ENCODE measurements around the gene SNAPC5.

Gene SNAPC5

DNA sequence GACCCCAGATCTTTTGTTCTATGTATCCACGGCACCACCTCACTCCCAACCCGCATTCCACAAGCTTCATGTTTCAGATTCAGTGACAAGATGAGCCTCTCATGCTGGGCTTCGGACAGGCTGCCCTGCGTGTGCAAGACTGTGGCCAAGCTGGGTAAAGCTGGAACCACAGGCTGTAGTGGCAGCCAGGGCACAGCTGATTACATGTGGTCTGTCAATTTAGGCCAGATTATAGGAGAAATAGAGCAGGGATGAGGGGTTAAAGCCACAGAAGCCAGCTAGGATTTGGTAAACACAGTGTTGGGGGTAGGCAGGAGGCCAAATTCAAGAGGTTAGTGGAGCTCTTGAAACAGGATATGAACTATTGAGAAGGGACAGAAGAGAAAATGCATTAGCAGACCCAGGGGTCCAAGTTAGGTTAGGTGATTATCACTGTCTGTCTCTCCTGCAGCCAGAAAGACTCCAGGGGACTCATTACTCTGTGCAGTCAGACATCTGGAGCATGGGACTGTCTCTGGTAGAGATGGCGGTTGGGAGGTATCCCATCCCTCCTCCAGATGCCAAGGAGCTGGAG is 12.9 kb downstream of the SNAPC5 start:
- DNase-seq (ENCODE audit: low read depth), result no peak
- no peak overlapping the region for H3K4me3 ChIP-seq (ENCODE audit: low read depth, low read length)
- TF ChIP-seq, protein P1, sequence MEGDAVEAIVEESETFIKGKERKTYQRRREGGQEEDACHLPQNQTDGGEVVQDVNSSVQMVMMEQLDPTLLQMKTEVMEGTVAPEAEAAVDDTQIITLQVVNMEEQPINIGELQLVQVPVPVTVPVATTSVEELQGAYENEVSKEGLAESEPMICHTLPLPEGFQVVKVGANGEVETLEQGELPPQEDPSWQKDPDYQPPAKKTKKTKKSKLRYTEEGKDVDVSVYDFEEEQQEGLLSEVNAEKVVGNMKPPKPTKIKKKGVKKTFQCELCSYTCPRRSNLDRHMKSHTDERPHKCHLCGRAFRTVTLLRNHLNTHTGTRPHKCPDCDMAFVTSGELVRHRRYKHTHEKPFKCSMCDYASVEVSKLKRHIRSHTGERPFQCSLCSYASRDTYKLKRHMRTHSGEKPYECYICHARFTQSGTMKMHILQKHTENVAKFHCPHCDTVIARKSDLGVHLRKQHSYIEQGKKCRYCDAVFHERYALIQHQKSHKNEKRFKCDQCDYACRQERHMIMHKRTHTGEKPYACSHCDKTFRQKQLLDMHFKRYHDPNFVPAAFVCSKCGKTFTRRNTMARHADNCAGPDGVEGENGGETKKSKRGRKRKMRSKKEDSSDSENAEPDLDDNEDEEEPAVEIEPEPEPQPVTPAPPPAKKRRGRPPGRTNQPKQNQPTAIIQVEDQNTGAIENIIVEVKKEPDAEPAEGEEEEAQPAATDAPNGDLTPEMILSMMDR (IDR thresholded peaks at IDR 0.05; ENCODE audit: low read depth, low read length), result no peak
- TF ChIP-seq MYC (IDR thresholded peaks at IDR 0.05; ENCODE audit: low read depth, low read length), result no peak
- TF ChIP-seq POLR2A (IDR thresholded peaks at IDR 0.05; ENCODE audit: extremely low read depth, insufficient read length), result no peak
- TF ChIP-seq, protein P2, sequence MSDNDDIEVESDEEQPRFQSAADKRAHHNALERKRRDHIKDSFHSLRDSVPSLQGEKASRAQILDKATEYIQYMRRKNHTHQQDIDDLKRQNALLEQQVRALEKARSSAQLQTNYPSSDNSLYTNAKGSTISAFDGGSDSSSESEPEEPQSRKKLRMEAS (IDR thresholded peaks at IDR 0.05; ENCODE audit: low read depth, low read length), result no peak

DNA sequence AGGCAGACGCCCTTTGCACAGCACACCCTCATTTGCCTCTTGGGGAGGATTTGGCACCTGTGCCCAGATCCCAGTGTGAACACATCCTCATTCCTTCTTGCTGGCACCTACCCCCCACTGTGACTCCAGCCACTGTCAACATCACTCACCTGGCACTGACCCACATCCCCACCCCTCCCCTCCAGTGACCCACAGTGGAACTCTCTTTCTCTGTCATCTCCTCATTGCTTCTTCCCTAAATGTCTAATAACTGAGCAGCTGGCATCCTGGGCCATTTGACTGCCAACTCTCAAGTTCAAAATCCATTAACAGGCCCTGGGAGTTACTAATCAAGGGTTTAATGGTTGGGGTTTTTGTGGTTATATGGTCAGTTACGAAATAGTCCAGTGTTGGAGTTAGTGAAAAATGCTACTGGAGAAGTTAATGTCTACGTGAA is 14.4 kb downstream of the SNAPC5 start:
- no peak overlapping the region for H3K4me3 ChIP-seq (ENCODE audit: low read depth, low read length)
- no peak for TF ChIP-seq POLR2A (IDR thresholded peaks at IDR 0.05; ENCODE audit: extremely low read depth, insufficient read length)
- no peak for TF ChIP-seq MYC (IDR thresholded peaks at IDR 0.05; ENCODE audit: low read depth, low read length)
- TF ChIP-seq, protein P2 (IDR thresholded peaks at IDR 0.05; ENCODE audit: low read depth, low read length), result no peak
- TF ChIP-seq, protein P1 (IDR thresholded peaks at IDR 0.05; ENCODE audit: low read depth, low read length), result no peak
- DNase-seq (ENCODE audit: low read depth), result peak; percentile 85

DNA sequence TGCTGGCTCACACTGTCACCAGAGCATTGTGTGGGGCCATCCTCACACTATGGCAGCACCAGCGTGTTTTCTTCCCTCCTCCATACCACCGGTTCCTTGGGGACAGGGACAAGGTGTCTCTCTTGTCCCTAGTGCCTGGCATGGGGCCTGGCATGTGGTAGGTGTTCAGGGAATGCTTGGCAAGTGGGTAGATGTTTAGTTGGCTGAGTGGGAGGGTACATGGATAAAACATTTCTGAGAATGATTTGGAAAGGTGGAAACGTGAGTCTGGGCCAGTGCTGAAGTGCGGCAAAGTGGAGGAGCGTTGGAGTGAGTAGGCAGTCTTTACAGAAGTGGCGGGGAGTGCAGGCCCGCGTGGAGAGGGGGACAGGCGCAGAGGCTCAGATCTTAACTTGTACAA is 15.0 kb downstream of the SNAPC5 start:
- H3K4me3 ChIP-seq (ENCODE audit: low read depth, low read length), result no peak overlapping the region
- TF ChIP-seq, protein P1 (IDR thresholded peaks at IDR 0.05; ENCODE audit: low read depth, low read length), result no peak
- TF ChIP-seq, protein P2 (IDR thresholded peaks at IDR 0.05; ENCODE audit: low read depth, low read length), result no peak
- no peak for TF ChIP-seq MYC (IDR thresholded peaks at IDR 0.05; ENCODE audit: low read depth, low read length)
- TF ChIP-seq POLR2A (IDR thresholded peaks at IDR 0.05; ENCODE audit: extremely low read depth, insufficient read length), result no peak
- DNase-seq (ENCODE audit: low read depth), result no peak

DNA sequence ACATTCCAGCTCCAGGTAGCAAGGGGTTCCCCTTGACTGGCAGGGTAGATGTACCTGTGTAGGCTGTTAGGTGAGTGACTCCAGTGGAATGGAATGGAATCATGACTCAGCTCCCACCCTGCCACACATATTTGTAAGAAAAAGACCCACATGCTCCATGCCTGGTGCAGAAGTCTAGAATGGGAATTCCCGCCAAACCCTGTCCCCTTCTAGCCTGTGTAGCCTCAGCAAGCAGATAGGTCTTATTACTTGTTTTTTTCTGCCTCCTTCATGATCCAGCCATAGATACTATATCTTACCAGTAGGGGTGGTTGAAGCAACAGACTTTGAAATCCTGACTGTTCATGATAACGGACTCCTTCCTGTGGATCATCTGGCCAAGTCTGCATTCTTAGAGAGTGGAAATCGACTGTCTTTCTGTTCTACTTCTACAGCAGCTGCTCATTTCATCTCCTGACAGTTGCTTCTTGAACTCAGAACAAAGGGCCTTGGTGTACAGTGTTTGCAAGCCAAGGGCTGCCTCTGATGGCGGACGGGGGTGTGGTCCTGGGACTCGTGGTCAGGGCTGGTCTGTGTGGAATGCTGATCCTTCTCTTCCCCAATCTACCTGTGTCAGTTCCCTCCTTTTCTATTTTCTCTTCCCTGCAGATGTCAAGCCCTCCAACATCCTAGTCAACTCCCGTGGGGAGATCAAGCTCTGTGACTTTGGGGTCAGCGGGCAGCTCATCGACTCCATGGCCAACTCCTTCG is 16.3 kb downstream of the SNAPC5 start:
- H3K4me3 ChIP-seq (ENCODE audit: low read depth, low read length), result no peak overlapping the region
- TF ChIP-seq POLR2A (IDR thresholded peaks at IDR 0.05; ENCODE audit: extremely low read depth, insufficient read length), result no peak
- no peak for DNase-seq (ENCODE audit: low read depth)

DNA sequence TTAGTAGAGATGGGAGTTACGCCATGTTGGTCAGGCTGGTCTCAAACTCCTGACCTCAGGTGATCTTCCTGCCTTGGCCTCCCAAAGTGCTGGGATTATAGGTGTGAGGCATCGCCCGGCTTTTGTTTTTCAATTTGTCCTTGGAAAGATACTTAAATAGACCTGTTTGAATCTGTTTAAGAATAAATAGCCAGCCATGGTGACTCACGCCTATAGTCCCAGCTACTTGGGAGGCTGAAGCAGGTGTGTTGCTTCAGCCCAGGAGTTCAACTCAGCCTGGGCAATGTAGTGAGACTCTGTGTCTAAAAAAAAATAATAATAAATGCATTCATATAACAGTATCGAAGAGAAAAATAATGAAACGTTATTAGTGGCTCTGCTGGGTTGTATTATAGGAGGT is 17.3 kb downstream of the SNAPC5 start:
- DNase-seq (ENCODE audit: low read depth), result no peak
- TF ChIP-seq, protein P1 (IDR thresholded peaks at IDR 0.05; ENCODE audit: low read depth, low read length), result no peak
- TF ChIP-seq MYC (IDR thresholded peaks at IDR 0.05; ENCODE audit: low read depth, low read length), result no peak
- no peak for TF ChIP-seq POLR2A (IDR thresholded peaks at IDR 0.05; ENCODE audit: extremely low read depth, insufficient read length)
- TF ChIP-seq, protein P2 (IDR thresholded peaks at IDR 0.05; ENCODE audit: low read depth, low read length), result no peak
- no peak overlapping the region for H3K4me3 ChIP-seq (ENCODE audit: low read depth, low read length)

DNA sequence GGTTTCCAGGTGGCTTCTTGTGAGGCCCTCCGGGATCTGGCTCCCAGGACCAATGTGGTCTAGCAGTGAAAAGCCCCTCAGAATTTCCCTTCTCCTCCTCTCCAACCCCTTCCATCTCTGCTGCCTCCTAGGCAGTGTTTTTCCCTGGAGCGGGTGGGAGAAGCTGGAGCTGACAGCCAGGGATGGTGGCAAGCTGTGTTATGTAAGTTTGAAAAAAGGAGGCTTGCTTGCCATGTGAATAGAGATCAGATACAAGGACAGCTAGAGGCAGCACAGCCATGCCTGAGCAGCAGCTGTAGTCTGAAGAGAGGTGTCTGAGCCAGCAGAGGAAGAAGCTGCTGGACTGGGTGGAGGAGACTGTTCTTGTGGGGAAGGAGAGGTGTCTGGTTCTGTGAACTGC is 20.6 kb downstream of the SNAPC5 start:
- TF ChIP-seq, protein P2 (IDR thresholded peaks at IDR 0.05; ENCODE audit: low read depth, low read length), result no peak
- TF ChIP-seq MYC (IDR thresholded peaks at IDR 0.05; ENCODE audit: low read depth, low read length) (no peak), POLR2A (IDR thresholded peaks at IDR 0.05; ENCODE audit: extremely low read depth, insufficient read length) (no peak)
- TF ChIP-seq, protein P1 (IDR thresholded peaks at IDR 0.05; ENCODE audit: low read depth, low read length), result no peak
- no peak overlapping the region for H3K4me3 ChIP-seq (ENCODE audit: low read depth, low read length)
- DNase-seq (ENCODE audit: low read depth), result no peak

Data from NB4 (cell line).